ENCODE measurements around the gene CBX3. TPM values are rescaled to one million over a fixed set of nuclear protein-coding genes. Genes with fewer than 3 reads are reported as not detected.
"Not testable (repeated sequence)": the region's sequence is repeated elsewhere in the genome, so short reads cannot be mapped to it uniquely, and the experiment has no call there.

CBX3 gene
- total RNA-seq, 3 donors from 2014 or later (not counting 1 experiment from before 2014, with no cell fraction given), result 103 to 126 (median 109) TPM

DNA sequence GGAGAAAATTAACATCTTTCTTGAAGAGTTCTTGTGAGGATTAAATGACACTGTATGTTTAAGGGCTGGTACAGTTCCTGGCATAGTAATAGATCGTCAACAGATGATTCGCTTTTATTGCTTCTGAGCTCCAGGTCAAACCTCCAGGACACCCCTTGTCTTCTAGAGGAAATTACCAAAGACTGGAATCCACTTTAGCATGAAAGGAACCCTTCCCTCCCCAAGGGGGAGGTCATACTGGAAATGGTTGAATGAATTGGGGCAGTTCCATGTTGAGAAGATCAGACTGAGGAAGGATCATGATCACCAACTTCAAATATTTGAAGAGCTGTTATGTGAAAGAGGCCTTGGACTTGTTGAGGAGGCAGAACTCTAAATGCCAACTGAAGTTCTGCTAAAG is 40.6 kb upstream of the CBX3 start:
- no peak for DNase-seq
- H3K36me3 Mint-ChIP-seq, result no peaks in the 10 kb centered on the region
- peaks cover 6 to 9% of the 10 kb centered on the region in 2 donors for H3K4me1 Mint-ChIP-seq
- Histone ChIP-seq H3K9me3 (ENCODE audit: control insufficient read depth, insufficient read depth, low read length) (no peaks in the 10 kb centered on the region), H3K4me3 (ENCODE audit: low read length) (no peak overlapping the region), H3K4me1 (ENCODE audit: control insufficient read depth, insufficient read depth, low read length) (peaks cover 24% of the 10 kb centered on the region), H3K27ac (ENCODE audit: low read length) (no peak overlapping the region), H3K36me3 (ENCODE audit: control insufficient read depth, insufficient read depth, low read length) (no peaks in the 10 kb centered on the region), H3K27me3 (ENCODE audit: control insufficient read depth, insufficient read depth, low read length) (no peaks in the 10 kb centered on the region)
- WGBS (ENCODE audit: insufficient coverage), result 100% methylated on average over 2 of the region's 2 CpGs
- H3K9me3 Mint-ChIP-seq, result no peaks in the 10 kb centered on the region
- no peak for ATAC-seq
- H3K4me3 Mint-ChIP-seq, result no peak overlapping the region
- H3K27me3 Mint-ChIP-seq (ENCODE audit: low read depth in 2 of 2), result no peaks in the 10 kb centered on the region
- no peak overlapping the region for H3K27ac Mint-ChIP-seq
- intact Hi-C loops (cut with micrococcal nuclease), result no loop called here
- TF ChIP-seq, protein P1, sequence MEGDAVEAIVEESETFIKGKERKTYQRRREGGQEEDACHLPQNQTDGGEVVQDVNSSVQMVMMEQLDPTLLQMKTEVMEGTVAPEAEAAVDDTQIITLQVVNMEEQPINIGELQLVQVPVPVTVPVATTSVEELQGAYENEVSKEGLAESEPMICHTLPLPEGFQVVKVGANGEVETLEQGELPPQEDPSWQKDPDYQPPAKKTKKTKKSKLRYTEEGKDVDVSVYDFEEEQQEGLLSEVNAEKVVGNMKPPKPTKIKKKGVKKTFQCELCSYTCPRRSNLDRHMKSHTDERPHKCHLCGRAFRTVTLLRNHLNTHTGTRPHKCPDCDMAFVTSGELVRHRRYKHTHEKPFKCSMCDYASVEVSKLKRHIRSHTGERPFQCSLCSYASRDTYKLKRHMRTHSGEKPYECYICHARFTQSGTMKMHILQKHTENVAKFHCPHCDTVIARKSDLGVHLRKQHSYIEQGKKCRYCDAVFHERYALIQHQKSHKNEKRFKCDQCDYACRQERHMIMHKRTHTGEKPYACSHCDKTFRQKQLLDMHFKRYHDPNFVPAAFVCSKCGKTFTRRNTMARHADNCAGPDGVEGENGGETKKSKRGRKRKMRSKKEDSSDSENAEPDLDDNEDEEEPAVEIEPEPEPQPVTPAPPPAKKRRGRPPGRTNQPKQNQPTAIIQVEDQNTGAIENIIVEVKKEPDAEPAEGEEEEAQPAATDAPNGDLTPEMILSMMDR (IDR thresholded peaks at IDR 0.05), result no peak

DNA sequence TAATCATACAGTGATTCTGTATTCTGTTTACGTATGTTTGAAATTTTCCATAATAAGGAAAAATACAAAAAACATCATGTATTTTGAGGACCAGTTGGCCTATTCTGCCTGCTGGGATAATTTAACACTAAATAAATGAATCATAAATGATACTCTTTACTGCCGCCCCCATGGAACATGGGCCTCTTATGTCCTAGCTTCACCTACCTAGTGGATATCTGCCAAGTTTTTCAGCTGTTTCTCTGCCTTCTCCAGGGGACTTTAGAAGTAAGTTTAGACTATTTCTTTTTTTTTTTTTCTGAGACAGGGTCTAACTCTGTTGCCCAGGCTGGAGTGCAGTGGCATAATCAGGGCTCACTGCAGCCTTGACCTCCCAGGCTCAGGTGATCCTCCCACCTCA is 39.1 kb upstream of the CBX3 start:
- WGBS (ENCODE audit: insufficient coverage), result 90% methylated on average over 1 of the region's 2 CpGs
- Mint-ChIP-seq H3K36me3 (no peaks in the 10 kb centered on the region), H3K9me3 (no peaks in the 10 kb centered on the region), H3K4me1 (peaks cover 10% of the 10 kb centered on the region in 2 donors), H3K4me3 (no peak overlapping the region), H3K27ac (no peak overlapping the region), H3K27me3 (ENCODE audit: low read depth in 2 of 2) (no peaks in the 10 kb centered on the region)
- TF ChIP-seq, protein P1 (IDR thresholded peaks at IDR 0.05), result no peak
- no peak for ATAC-seq
- no peak overlapping the region for H3K4me3 ChIP-seq (ENCODE audit: low read length)
- DNase-seq, result no peak
- intact Hi-C loops (cut with micrococcal nuclease), result no loop called here
- H3K27me3 ChIP-seq (ENCODE audit: control insufficient read depth, insufficient read depth, low read length), result no peaks in the 10 kb centered on the region
- H3K4me1 ChIP-seq (ENCODE audit: control insufficient read depth, insufficient read depth, low read length), result peaks cover 27% of the 10 kb centered on the region
- H3K27ac ChIP-seq (ENCODE audit: low read length), result no peak overlapping the region
- H3K36me3 ChIP-seq (ENCODE audit: control insufficient read depth, insufficient read depth, low read length), result no peaks in the 10 kb centered on the region
- no peaks in the 10 kb centered on the region for H3K9me3 ChIP-seq (ENCODE audit: control insufficient read depth, insufficient read depth, low read length)

DNA sequence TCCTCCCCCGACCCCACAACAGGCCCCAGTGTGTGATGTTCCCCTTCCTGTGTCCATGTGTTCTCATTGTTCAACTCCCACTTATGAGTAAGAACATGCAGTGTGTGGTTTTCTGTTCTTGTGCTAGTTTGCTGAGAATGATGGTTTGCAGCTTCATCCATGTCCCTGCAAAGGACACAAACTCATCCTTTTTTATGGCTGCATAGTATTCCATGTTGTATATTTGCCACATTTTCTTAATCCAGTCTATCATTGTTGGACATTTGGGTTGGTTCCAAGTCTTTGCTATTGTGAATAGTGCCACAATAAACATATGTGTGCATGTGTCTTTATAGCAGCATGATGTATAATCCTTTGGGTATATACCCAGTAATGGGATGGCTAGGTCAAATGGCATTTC is 37.7 kb upstream of the CBX3 start:
- H3K27me3 ChIP-seq (ENCODE audit: control insufficient read depth, insufficient read depth, low read length); H3K9me3 Mint-ChIP-seq; H3K4me3 ChIP-seq (ENCODE audit: low read length); H3K36me3 ChIP-seq (ENCODE audit: control insufficient read depth, insufficient read depth, low read length); H3K4me3 Mint-ChIP-seq; H3K27ac Mint-ChIP-seq; H3K27me3 Mint-ChIP-seq (ENCODE audit: low read depth in 2 of 2); ATAC-seq; intact Hi-C loops (cut with micrococcal nuclease); H3K36me3 Mint-ChIP-seq; DNase-seq; H3K9me3 ChIP-seq (ENCODE audit: control insufficient read depth, insufficient read depth, low read length); H3K27ac ChIP-seq (ENCODE audit: low read length): not testable (repeated sequence)
- H3K4me1 Mint-ChIP-seq, result peaks cover 13 to 14% of the 10 kb centered on the region in 2 donors
- H3K4me1 ChIP-seq (ENCODE audit: control insufficient read depth, insufficient read depth, low read length), result peaks cover 27% of the 10 kb centered on the region
- 100% methylated on average over 1 of the region's 1 CpG for WGBS (ENCODE audit: insufficient coverage)

DNA sequence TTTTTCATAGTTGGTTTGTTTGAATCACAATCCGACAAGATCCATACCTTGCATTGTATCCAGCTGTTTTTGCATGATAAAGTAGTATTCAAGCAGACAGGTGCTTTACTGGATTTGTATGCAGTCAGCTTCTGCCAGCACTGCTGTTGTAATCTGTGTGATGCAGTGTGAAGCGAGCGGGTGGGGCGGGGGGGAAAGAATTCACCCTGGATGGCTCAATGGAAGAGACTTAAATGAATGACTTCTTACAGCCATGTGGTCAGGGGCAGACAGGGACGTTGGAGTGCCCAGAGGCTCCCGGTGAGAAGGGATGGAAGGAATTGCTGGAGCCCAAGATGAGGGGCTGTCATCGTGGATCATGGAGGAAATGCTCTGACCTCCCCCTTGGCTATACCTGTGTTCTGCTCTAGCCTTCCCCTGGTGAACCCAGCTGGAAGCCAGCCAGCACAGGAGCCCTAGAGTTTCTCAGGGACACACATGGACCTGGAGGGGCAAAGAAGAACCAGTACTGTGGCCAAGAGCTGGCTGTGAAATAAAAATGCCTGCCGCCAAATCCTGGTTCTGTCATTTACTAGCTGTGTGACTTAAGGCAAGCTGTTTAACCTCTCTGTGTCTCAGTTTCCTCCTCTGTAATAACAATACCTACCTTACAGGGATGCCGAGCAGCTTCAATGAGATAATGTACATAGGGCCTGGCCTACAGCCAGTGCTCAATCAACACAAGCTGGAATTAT is 35.4 kb upstream of the CBX3 start:
- H3K4me3 ChIP-seq (ENCODE audit: low read length), result no peak overlapping the region
- Mint-ChIP-seq H3K27ac (peak overlapping the region; percentile 77 to 89), H3K27me3 (ENCODE audit: low read depth in 2 of 2) (no peaks in the 10 kb centered on the region), H3K4me3 (no peak overlapping the region), H3K36me3 (no peaks in the 10 kb centered on the region), H3K4me1 (peaks cover 13 to 14% of the 10 kb centered on the region in 2 donors), H3K9me3 (no peaks in the 10 kb centered on the region)
- peaks cover 8% of the 10 kb centered on the region for H3K36me3 ChIP-seq (ENCODE audit: control insufficient read depth, insufficient read depth, low read length)
- no peak for ATAC-seq
- intact Hi-C loops (cut with micrococcal nuclease), result no loop called here
- H3K9me3 ChIP-seq (ENCODE audit: control insufficient read depth, insufficient read depth, low read length), result no peaks in the 10 kb centered on the region
- WGBS (ENCODE audit: insufficient coverage), result 97% methylated on average over 9 of the region's 9 CpGs
- no peak for DNase-seq
- H3K4me1 ChIP-seq (ENCODE audit: control insufficient read depth, insufficient read depth, low read length), result peaks cover 23% of the 10 kb centered on the region
- no peaks in the 10 kb centered on the region for H3K27me3 ChIP-seq (ENCODE audit: control insufficient read depth, insufficient read depth, low read length)
- TF ChIP-seq, protein P1 (IDR thresholded peaks at IDR 0.05), result no peak
- peak overlapping the region; percentile 38 for H3K27ac ChIP-seq (ENCODE audit: low read length)

Measured in natural killer cell (primary cell).